ENCODE results near the gene TET3. TPM values are rescaled to one million over a fixed set of nuclear protein-coding genes. Genes with fewer than 3 reads are reported as not detected.

Gene TET3
- total and polyA plus RNA-seq, 2 of the 4 experiments (the other 2 are of a cell fraction), result 1.6 to 1.8 TPM

- no peaks in the 10 kb centered on the region; the same call in 1 of the 2 replicates for H3K27me3 ChIP-seq (ENCODE audit: control insufficient read depth, insufficient read depth, low read length)
- H3K79me1 ChIP-seq (ENCODE audit: low read depth in 1 of 2, low read length in 2 of 2), result no peaks in the 10 kb centered on the region
- no TSS peak for BruUV-seq (replicated peaks)
- no peak for ATAC-seq (ENCODE audit: low read depth)
- no peak overlapping the region for H2BK120ac ChIP-seq (ENCODE audit: low read depth, low read length)
- H2BK15ac ChIP-seq (ENCODE audit: low read depth, low read length), result no peak overlapping the region
- H3K4me2 ChIP-seq (ENCODE audit: low read depth, low read length), result no peak overlapping the region
- POLR2A ChIA-PET (ENCODE audit: unreplicated experiment), result no interaction called here
- H3K9ac ChIP-seq (ENCODE audit: low read depth, low read length), result no peak overlapping the region
- WGBS, 2 experiments (ENCODE audit: extremely low coverage in 2 of 2, insufficient read length in 1 of 2), result no CpG with 5 or more reads among the region's 3 CpGs
- no peak overlapping the region for H3K4me3 ChIP-seq (ENCODE audit: insufficient read depth, low read depth, low read length)
- in situ Hi-C loops (cut with MboI; ENCODE audit: low sequenced_read_pairs) (no loop called here), intact Hi-C loops (cut with micrococcal nuclease) (no loop called here), dilution Hi-C loops (cut with HindIII; ENCODE audit: low sequenced_read_pairs, unreplicated experiment) (no loop called here)
- H4K8ac ChIP-seq (ENCODE audit: low read depth in 2 of 2, low read length in 2 of 2), result no peak overlapping the region
- no peak overlapping the region for H4K5ac ChIP-seq (ENCODE audit: low read depth, low read length)
- H2AK5ac ChIP-seq (ENCODE audit: low read depth, low read length), result no peak overlapping the region
- H3K4me1 ChIP-seq (ENCODE audit: control insufficient read depth, insufficient read depth, low read length), result peaks cover 4% of the 10 kb centered on the region
- no peak overlapping the region for H3K23ac ChIP-seq (ENCODE audit: low read depth, low read length)
- peaks cover 8% of the 10 kb centered on the region for H3K9me1 ChIP-seq (ENCODE audit: insufficient read depth, low read length)
- H3K27ac ChIP-seq (ENCODE audit: insufficient read depth, low read length), result no peak overlapping the region
- no peak overlapping the region for H2AK9ac ChIP-seq (replicated peaks; ENCODE audit: low read depth, low read length, poor library complexity)
- H4K91ac ChIP-seq (ENCODE audit: insufficient read depth, low read depth, low read length), result no peak overlapping the region
- CTCF ChIA-PET, result no interaction called here
- no peak overlapping the region for H3K56ac ChIP-seq (ENCODE audit: extremely low read depth, insufficient read depth, low read length)
- no peak overlapping the region for H3K18ac ChIP-seq (ENCODE audit: low read depth, low read length)
- no peaks in the 10 kb centered on the region for H4K20me1 ChIP-seq (ENCODE audit: insufficient read depth, low read length)
- H2BK20ac ChIP-seq (ENCODE audit: low read depth, low read length), result no peak overlapping the region
- TF ChIP-seq SMC3 (IDR thresholded peaks at IDR 0.05; ENCODE audit: low read depth, low read length), result no peak
- TF ChIP-seq FOS (IDR thresholded peaks at IDR 0.05; ENCODE audit: low read depth, low read length), result no peak
- TF ChIP-seq POLR2A (IDR thresholded peaks at IDR 0.05; ENCODE audit: low read depth, low read length), result no peak
- TF ChIP-seq USF2 (IDR thresholded peaks at IDR 0.05; ENCODE audit: low read depth, low read length), result no peak
- TF ChIP-seq RFX5 (IDR thresholded peaks at IDR 0.05; ENCODE audit: low read depth, low read length), result no peak
- H3K14ac ChIP-seq (replicated peaks; ENCODE audit: low read depth, low read length), result no peak overlapping the region
- no peaks in the 10 kb centered on the region for H3K36me3 ChIP-seq (ENCODE audit: control insufficient read depth, insufficient read depth, low read length)
- DNase-seq, result no peak
- H3K9me3 ChIP-seq (ENCODE audit: control insufficient read depth, insufficient read depth, low read length), result no peaks in the 10 kb centered on the region
- H3K4ac ChIP-seq (ENCODE audit: low read depth, low read length), result no peak overlapping the region
- H2BK5ac ChIP-seq (ENCODE audit: low read depth, low read length, poor library complexity, severe bottlenecking), result no peak overlapping the region
- no peak overlapping the region for H2AFZ ChIP-seq (replicated peaks; ENCODE audit: low read length, poor library complexity)
These were observed 9.0 kb upstream of the TET3 start for GRCh38 chr2:73975731-73976130.
